CD14-positive monocyte (primary cell): ENCODE results near the gene NDUFB6. TPM values are rescaled to one million over a fixed set of nuclear protein-coding genes. Genes with fewer than 3 reads are reported as not detected.

ENCODE experiments used
- DNase-seq, 3 donors: peaks; one replicate each; pipeline ENCODE4 v3.0.0-alpha.2; 2011 to 2022
- H2AFZ ChIP-seq: 2 replicates; pipeline ENCODE4 v1.6.0; 2012; ENCODE audit warnings: mild to moderate bottlenecking, low read depth, low read length, inconsistent platforms; ENCODE audit not compliant: insufficient read depth, poor library complexity, severe bottlenecking
- H3K27ac ChIP-seq, 2 donors: 1 replicate in 1 of 2; 2 replicates in 1 of 2; pipeline ENCODE4 v1.5.1; 2012 to 2013; ENCODE audit warnings: low read length in 2 of 2, control low read depth in 1 of 2, inconsistent platforms in 1 of 2, low read depth in 1 of 2, mild to moderate bottlenecking in 1 of 2
- H3K27me3 ChIP-seq, 2 donors: one replicate each; pipeline versions ENCODE4 v1.6.0 to v1.6.1; 2011 to 2013; ENCODE audit warnings: low read length in 2 of 2; ENCODE audit not compliant: control insufficient read depth in 2 of 2, insufficient read depth in 2 of 2
- H3K36me3 ChIP-seq, 2 donors: replicated peaks in 1 of 2; 1 replicate in 1 of 2; 2 replicates in 1 of 2; pipeline versions ENCODE4 v1.5.1 to v1.6.1; 2012 to 2013; ENCODE audit warnings: low read length in 2 of 2, control low read depth in 1 of 2, inconsistent platforms in 1 of 2, mild to moderate bottlenecking in 1 of 2; ENCODE audit not compliant: insufficient read depth in 2 of 2, control insufficient read depth in 1 of 2
- H3K4me1 ChIP-seq, 2 donors: 1 replicate in 1 of 2; 2 replicates in 1 of 2; pipeline versions ENCODE4 v1.5.1 to v1.6.1; 2012 to 2013; ENCODE audit warnings: low read length in 2 of 2, control low read depth in 1 of 2, inconsistent platforms in 1 of 2, mild to moderate bottlenecking in 1 of 2, moderate library complexity in 1 of 2; ENCODE audit not compliant: insufficient read depth in 2 of 2, control insufficient read depth in 1 of 2
- H3K4me2 ChIP-seq: replicated peaks from 2 replicates; pipeline ENCODE3; 2012; ENCODE audit warnings: low read length, moderate library complexity, mild to moderate bottlenecking; ENCODE audit not compliant: poor library complexity, severe bottlenecking; ENCODE audit errors: extremely low read depth
- H3K4me3 ChIP-seq, 3 experiments: fragments of 200-600 bp in 1 of 3; sonication (generic) in 1 of 3; replicated peaks in 1 of 3; 1 replicate in 2 of 3; 2 replicates in 1 of 3; pipeline ENCODE4 v1.5.1; 2011 to 2013; ENCODE audit warnings: low read length in 3 of 3, mild to moderate bottlenecking in 3 of 3, control low read depth in 2 of 3, low read depth in 2 of 3, inconsistent platforms in 1 of 3, moderate library complexity in 1 of 3
- H3K79me2 ChIP-seq: 2 replicates; pipeline ENCODE4 v1.6.0; 2012; ENCODE audit warnings: mild to moderate bottlenecking, control low read depth, inconsistent platforms, low read length, moderate library complexity; ENCODE audit not compliant: insufficient read depth
- H3K9ac ChIP-seq: 2 replicates; pipeline ENCODE4 v1.6.0; 2017; ENCODE audit warnings: low read length, mild to moderate bottlenecking; ENCODE audit not compliant: insufficient read depth, poor library complexity, severe bottlenecking
- H3K9me3 ChIP-seq, 2 donors: replicated peaks in 1 of 2; 1 replicate in 1 of 2; 2 replicates in 1 of 2; pipeline versions ENCODE4 v1.5.1 to v1.6.1; 2012 to 2013; ENCODE audit warnings: low read length in 2 of 2, control low read depth in 1 of 2; ENCODE audit not compliant: control insufficient read depth in 1 of 2, insufficient read depth in 1 of 2
- H4K20me1 ChIP-seq: 2 replicates; pipeline ENCODE4 v1.6.0; 2012; ENCODE audit warnings: mild to moderate bottlenecking, low read length, control low read depth, moderate library complexity; ENCODE audit not compliant: insufficient read depth
- H3K27ac Mint-ChIP-seq, 7 donors: one replicate each; pipeline ENCODE4 v1.8.0; 2020; ENCODE audit warnings: mild to moderate bottlenecking in 7 of 7, mixed read lengths in 7 of 7, moderate library complexity in 6 of 7, inconsistent platforms in 2 of 7
- H3K27me3 Mint-ChIP-seq, 3 donors: one replicate each; pipeline ENCODE4 v1.8.0; 2021 to 2022; ENCODE audit warnings: low read depth in 3 of 3, mild to moderate bottlenecking in 3 of 3, mixed read lengths in 3 of 3, moderate library complexity in 3 of 3, inconsistent platforms in 1 of 3
- H3K36me3 Mint-ChIP-seq, 2 donors: one replicate each; pipeline ENCODE4 v1.8.0; 2020; ENCODE audit warnings: mixed read lengths in 2 of 2, inconsistent platforms in 1 of 2, mild to moderate bottlenecking in 1 of 2
- H3K4me1 Mint-ChIP-seq: one replicate; pipeline ENCODE4 v1.8.0; 2020; ENCODE audit warnings: mild to moderate bottlenecking, mixed read lengths
- H3K4me3 Mint-ChIP-seq, 2 donors: one replicate each; pipeline ENCODE4 v1.8.0; 2020; ENCODE audit warnings: mild to moderate bottlenecking in 2 of 2, mixed read lengths in 2 of 2, moderate library complexity in 1 of 2
- H3K9me3 Mint-ChIP-seq, 7 donors: one replicate each; pipeline ENCODE4 v1.8.0; 2020 to 2022; ENCODE audit warnings: mixed read lengths in 7 of 7, mild to moderate bottlenecking in 6 of 7, moderate library complexity in 6 of 7, inconsistent platforms in 2 of 7
- CTCF ChIP-seq: fragments of 200-600 bp; IDR thresholded peaks from one replicate; pipeline ENCODE4 v1.8.0; 2022; ENCODE audit warnings: antibody characterized with exemption, mild to moderate bottlenecking
- WGBS: methylation state at CpG from one replicate; pipeline ENCODE4 v1.1.5; 2013; ENCODE audit warnings: missing lambda C conversion rate; ENCODE audit not compliant: insufficient coverage; 5-methylcytosine and 5-hydroxymethylcytosine counted together
- intact Hi-C, 2 donors: fragments of 100-400 bp; cut with micrococcal nuclease; formaldehyde crosslinking; loops; one replicate each; pipeline versions ENCODE4 v1.15.0 to v1.15.1; 2023
- polyA plus RNA-seq, 3 donors: library from polyadenylated mRNA; depleted of rRNA in 1 of 3; unstranded in 2 of 3; stranded (reverse) in 1 of 3; fragments of 300-500 nt in 2 of 3; fragments of >200 nt in 1 of 3; fragmentation: Illumina TruSeq in 2 of 3; gene quantifications; 1 replicate in 2 of 3; 2 replicates in 1 of 3; pipeline ENCODE4 v1.2.3, GENCODE V29; 2012 to 2021

NDUFB6 gene
- polyA plus RNA-seq, 3 donors = 16.2 to 88.2 (median 77.6) TPM

GRCh38 chr9:32589083-32589723 is 16.2 kb upstream of the NDUFB6 start:
- H3K27me3 Mint-ChIP-seq = peaks cover 10 to 30% (median 13%) of the 10 kb centered on the region in 3 donors
- no peaks in the 10 kb centered on the region for H3K36me3 Mint-ChIP-seq
- Histone ChIP-seq H3K9me3 (no peaks in the 10 kb centered on the region), H3K4me2 (no peak overlapping the region), H4K20me1 (no peaks in the 10 kb centered on the region), H3K79me2 (no peaks in the 10 kb centered on the region), H2AFZ (no peak overlapping the region), H3K4me3 (no peak overlapping the region), H3K27me3 (peaks cover 3 to 7% of the 10 kb centered on the region in 2 donors), H3K36me3 (no peaks in the 10 kb centered on the region), H3K27ac (no peak overlapping the region), H3K9ac (no peak overlapping the region), H3K4me1 (no peaks in the 10 kb centered on the region)
- no peak for DNase-seq
- H3K4me3 Mint-ChIP-seq = no peak overlapping the region
- WGBS = 10% methylated on average over 1 of the region's 6 CpGs
- peak; percentile 38 for TF ChIP-seq CTCF
- no peak overlapping the region for H3K27ac Mint-ChIP-seq
- no peaks in the 10 kb centered on the region for H3K4me1 Mint-ChIP-seq
- intact Hi-C loops = no loop called here
- no peaks in the 10 kb centered on the region for H3K9me3 Mint-ChIP-seq

- Histone ChIP-seq H3K4me3 (no peak overlapping the region), H3K36me3 (no peaks in the 10 kb centered on the region), H3K27me3 (peaks cover 3 to 7% of the 10 kb centered on the region in 2 donors), H3K4me1 (no peaks in the 10 kb centered on the region), H4K20me1 (no peaks in the 10 kb centered on the region), H3K27ac (no peak overlapping the region), H2AFZ (no peak overlapping the region), H3K4me2 (no peak overlapping the region), H3K79me2 (no peaks in the 10 kb centered on the region), H3K9ac (no peak overlapping the region), H3K9me3 (no peaks in the 10 kb centered on the region)
- Mint-ChIP-seq H3K9me3 (no peaks in the 10 kb centered on the region), H3K4me1 (no peaks in the 10 kb centered on the region), H3K27me3 (peaks cover 10 to 28% (median 15%) of the 10 kb centered on the region in 3 donors), H3K36me3 (no peaks in the 10 kb centered on the region), H3K4me3 (no peak overlapping the region), H3K27ac (no peak overlapping the region)
- intact Hi-C loops = no loop called here
- no peak for TF ChIP-seq CTCF
- DNase-seq = no peak
Measured at GRCh38 chr9:32587901-32588300, 14.9 kb upstream of the NDUFB6 start.
